Breast epithelium (tissue), 3 donors: ENCODE measurements around the gene MMS22L.

ENCODE experiments used
- CTCF ChIP-seq, 3 donors: fragments of 450-650 bp; IDR thresholded peaks; one replicate each; pipeline ENCODE4 v1.5.1; 2016 to 2017; ENCODE audit warnings: antibody characterized with exemption in 3 of 3, mild to moderate bottlenecking in 3 of 3, moderate library complexity in 3 of 3
- POLR2A ChIP-seq: fragments of 450-650 bp; IDR thresholded peaks from one replicate; pipeline ENCODE4 v1.6.1; 2016; ENCODE audit warnings: antibody characterized with exemption, mild to moderate bottlenecking, moderate library complexity

DNA sequence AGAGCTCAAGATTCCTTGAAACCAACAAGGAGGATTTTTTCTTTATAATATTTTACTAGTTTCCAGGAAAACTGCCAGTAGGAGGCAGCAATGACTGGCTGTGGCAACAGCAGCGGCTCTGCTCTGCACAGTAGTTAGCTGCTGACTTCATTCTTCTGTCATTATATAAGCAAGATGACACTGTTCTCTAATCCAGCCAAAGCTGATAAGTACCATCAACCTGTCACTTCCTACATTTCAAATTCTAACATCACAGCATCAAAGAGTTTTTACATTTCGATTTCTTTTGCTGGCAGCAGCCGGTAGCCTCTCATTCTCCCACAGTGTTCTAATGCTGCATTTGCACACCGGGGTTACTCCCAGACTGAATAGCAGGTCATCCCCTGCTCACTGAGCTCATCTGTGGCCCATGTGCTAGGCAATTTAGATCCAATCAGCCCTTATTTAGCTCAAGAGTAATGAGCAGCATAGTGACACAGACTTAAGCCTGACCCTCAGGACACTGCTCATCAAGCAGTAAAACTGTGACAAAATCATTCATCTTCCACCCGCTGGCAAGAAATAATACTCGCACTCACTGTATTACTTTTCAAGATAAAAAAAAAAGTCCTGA lies 67.8 kb downstream of the MMS22L start:
- TF ChIP-seq CTCF (IDR thresholded peaks at IDR 0.05) = no peak
- TF ChIP-seq POLR2A = no peak
